ENCODE measurements around the gene PLA2G12A. TPM values are rescaled to one million over a fixed set of nuclear protein-coding genes. Genes with fewer than 3 reads are reported as not detected.

PLA2G12A gene
- total RNA-seq, 2 experiments from 2014 or later = 14.4 to 14.6 TPM

- H3K27ac Mint-ChIP-seq = no peak overlapping the region
- H3K36me3 Mint-ChIP-seq = peaks cover 21% of the 10 kb centered on the region
- CTCF ChIA-PET = interaction anchor here (1.3 kb wide), 1 partner anchor 11 kb away, joined by 4 read pairs; no protein-coding TSS in a partner anchor
- no peak overlapping the region for H3K4me3 Mint-ChIP-seq
- H3K27me3 Mint-ChIP-seq = no peaks in the 10 kb centered on the region
- H3K9me3 Mint-ChIP-seq (ENCODE audit: low read depth) = no peaks in the 10 kb centered on the region
- no peak for DNase-seq
- ATAC-seq = no peak
- no peaks in the 10 kb centered on the region for H3K4me1 Mint-ChIP-seq
Measured at GRCh38 chr4:109713500-109713899, 16.4 kb downstream of the PLA2G12A start.

GRCh38 chr4:109708990-109709389 is 20.9 kb downstream of the PLA2G12A start:
- peaks cover 7% of the 10 kb centered on the region for H3K36me3 Mint-ChIP-seq
- H3K4me3 Mint-ChIP-seq = no peak overlapping the region
- ATAC-seq (no peak), DNase-seq (no peak)
- H3K27ac Mint-ChIP-seq = no peak overlapping the region
- peaks cover 2% of the 10 kb centered on the region for H3K4me1 Mint-ChIP-seq
- CTCF ChIA-PET = no interaction called here
- no peaks in the 10 kb centered on the region for H3K27me3 Mint-ChIP-seq
- H3K9me3 Mint-ChIP-seq (ENCODE audit: low read depth) = no peaks in the 10 kb centered on the region

- no peak overlapping the region for H3K27ac Mint-ChIP-seq
- no peak overlapping the region for H3K4me3 Mint-ChIP-seq
- ATAC-seq = no peak
- H3K9me3 Mint-ChIP-seq (ENCODE audit: low read depth) = no peaks in the 10 kb centered on the region
- CTCF ChIA-PET = no interaction called here
- peaks cover 6% of the 10 kb centered on the region for H3K4me1 Mint-ChIP-seq
- DNase-seq = no peak
- H3K36me3 Mint-ChIP-seq = peaks cover 7% of the 10 kb centered on the region
- H3K27me3 Mint-ChIP-seq = no peaks in the 10 kb centered on the region
Measured at GRCh38 chr4:109708435-109708834, 21.4 kb downstream of the PLA2G12A start.

DNA sequence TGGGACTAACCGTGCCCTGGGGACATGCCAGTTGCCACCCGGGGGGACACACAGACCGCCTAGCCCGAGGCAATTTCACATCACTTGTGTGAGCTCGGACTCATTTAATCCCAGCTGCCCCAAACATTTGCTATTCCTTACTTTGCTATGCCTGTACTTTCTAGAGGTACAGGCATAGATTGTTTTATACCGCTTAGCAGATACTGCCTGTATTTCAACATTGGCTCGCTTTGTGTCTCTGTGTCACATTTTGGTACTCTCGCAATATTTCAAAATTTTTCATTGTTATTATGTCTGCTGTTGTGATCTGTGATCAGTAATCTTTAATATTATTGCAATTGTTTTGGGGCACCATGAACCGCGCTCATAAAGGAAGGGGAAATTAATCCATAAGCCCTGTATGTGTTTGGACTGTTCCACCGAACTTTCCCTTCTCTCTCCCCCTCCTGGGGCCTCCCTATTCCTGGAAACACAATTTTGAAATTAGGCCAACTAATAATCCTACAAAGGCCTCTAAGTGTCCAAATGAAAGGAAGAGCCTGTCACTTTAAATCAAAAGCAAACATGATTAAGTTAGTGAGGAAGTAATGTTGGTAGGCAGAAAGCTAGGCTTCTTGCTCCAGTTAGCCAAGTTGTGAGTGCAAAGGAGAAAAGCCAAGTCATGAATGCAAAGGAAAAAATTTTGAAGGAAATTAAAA is 26.1 kb downstream of the PLA2G12A start:
- DNase-seq = no peak
- Mint-ChIP-seq H3K4me3 (peak overlapping the region; percentile 91), H3K9me3 (ENCODE audit: low read depth) (no peaks in the 10 kb centered on the region), H3K27me3 (no peaks in the 10 kb centered on the region), H3K4me1 (peaks cover 27% of the 10 kb centered on the region), H3K27ac (peak overlapping the region; percentile 89), H3K36me3 (peaks cover 5% of the 10 kb centered on the region)
- CTCF ChIA-PET = interaction anchor here (0.8 to 4.6 kb wide), 10 partner anchors 13 to 273 kb away, joined by 3 to 24 read pairs (median 6); partner anchors contain the start of genes PLA2G12A, RRH and SEC24B
- ATAC-seq = no peak

GRCh38 chr4:109702950-109703663 is 26.8 kb downstream of the PLA2G12A start, which contains the start of gene CASP6:
TSS of gene CASP6 (minus strand) at chr4:109703445. CDS start at chr4:109703395, 50 bp downstream.
- Mint-ChIP-seq H3K27ac (peak within 1 kb of the TSS; percentile 89), H3K4me1 (peaks cover 33% of the 10 kb centered on the region), H3K9me3 (ENCODE audit: low read depth) (no peaks in the 10 kb centered on the region), H3K36me3 (peaks cover 6% of the 10 kb centered on the region), H3K4me3 (peak within 1 kb of the TSS; percentile 91), H3K27me3 (no peaks in the 10 kb centered on the region)
- ATAC-seq (peak; percentile 91), DNase-seq (peak; percentile 86)
- CTCF ChIA-PET = interaction anchor here (0.8 to 4.6 kb wide), 15 partner anchors 11 to 275 kb away, joined by 3 to 24 read pairs (median 5); partner anchors contain the start of genes PLA2G12A, RRH and SEC24B

GRCh38 chr4:109701566-109702410 is 28.1 kb downstream of the PLA2G12A start:
- Mint-ChIP-seq H3K4me1 (peaks cover 33% of the 10 kb centered on the region), H3K4me3 (peak overlapping the region; percentile 91), H3K9me3 (ENCODE audit: low read depth) (no peaks in the 10 kb centered on the region), H3K27ac (peak overlapping the region; percentile 89), H3K27me3 (no peaks in the 10 kb centered on the region), H3K36me3 (peaks cover 17% of the 10 kb centered on the region)
- no peak for ATAC-seq
- DNase-seq = no peak
- CTCF ChIA-PET = interaction anchor here (0.8 to 4.6 kb wide), 13 partner anchors 11 to 809 kb away, joined by 3 to 24 read pairs (median 4); partner anchors contain the start of genes PLA2G12A, RRH and SEC24B

DNA sequence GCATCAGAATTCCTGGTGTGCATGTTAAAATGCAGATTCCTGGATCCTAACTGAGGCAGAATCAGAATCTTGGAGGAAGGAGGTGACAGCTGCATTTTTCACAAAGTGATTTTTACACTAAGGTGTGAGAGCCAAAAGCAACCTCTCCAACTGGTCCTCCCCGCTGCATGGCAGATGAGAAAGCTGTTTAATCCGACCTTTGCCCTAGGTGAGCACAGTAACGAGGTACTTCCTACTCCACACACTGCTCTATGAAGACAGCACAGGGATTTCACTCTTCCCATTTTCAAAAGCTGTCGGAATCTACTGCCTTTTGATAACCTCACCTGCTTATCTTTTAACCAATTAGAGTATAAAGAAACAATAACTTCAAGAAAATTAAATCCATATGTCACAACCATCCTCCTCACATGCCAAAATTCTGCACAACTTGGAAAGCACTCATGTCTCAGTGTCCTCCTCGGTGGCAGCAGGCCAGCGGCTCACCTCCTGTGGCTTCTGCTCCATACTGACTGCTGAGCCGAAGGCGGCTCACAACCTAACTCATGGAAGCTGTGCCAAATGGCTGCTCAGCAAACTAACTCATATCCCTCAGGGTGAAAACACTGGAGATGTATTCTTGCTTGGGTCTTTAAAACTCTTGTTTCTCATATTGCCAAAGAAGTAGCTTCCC is 30.2 kb downstream of the PLA2G12A start:
- Mint-ChIP-seq H3K4me3 (no peak overlapping the region), H3K9me3 (ENCODE audit: low read depth) (no peaks in the 10 kb centered on the region), H3K36me3 (peaks cover 19% of the 10 kb centered on the region), H3K27me3 (no peaks in the 10 kb centered on the region), H3K4me1 (peaks cover 33% of the 10 kb centered on the region), H3K27ac (no peak overlapping the region)
- no peak for ATAC-seq
- CTCF ChIA-PET = interaction anchor here (1.0 to 4.6 kb wide), 5 partner anchors 9 to 267 kb away, joined by 3 to 18 read pairs (median 4); partner anchors contain the start of gene SEC24B
- DNase-seq = no peak

DNA sequence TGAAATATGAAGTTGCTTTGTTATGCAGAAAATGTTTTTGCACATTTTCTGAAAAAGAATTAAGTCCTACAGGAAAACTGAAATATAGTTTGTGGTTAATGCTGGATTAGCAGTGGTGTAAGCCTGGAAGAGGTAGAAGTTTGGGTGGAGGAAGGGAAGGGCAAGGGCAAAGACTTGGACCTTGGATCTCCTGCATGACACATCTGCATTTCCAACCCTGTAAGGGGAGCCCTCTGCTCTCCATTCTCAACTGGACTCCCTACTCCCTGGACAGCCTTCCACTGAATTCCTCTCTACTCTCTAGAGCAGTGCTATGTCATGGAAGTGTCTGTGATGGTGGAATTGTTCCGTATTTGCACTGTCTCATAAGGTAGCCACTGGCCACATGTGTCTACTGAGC is 31.2 kb downstream of the PLA2G12A start:
- Mint-ChIP-seq H3K9me3 (ENCODE audit: low read depth) (no peaks in the 10 kb centered on the region), H3K4me3 (no peak overlapping the region), H3K27ac (no peak overlapping the region), H3K36me3 (peaks cover 28% of the 10 kb centered on the region), H3K4me1 (peaks cover 27% of the 10 kb centered on the region), H3K27me3 (no peaks in the 10 kb centered on the region)
- no peak for ATAC-seq
- CTCF ChIA-PET = interaction anchor here (1.8 kb wide), 1 partner anchor 266 kb away, joined by 10 read pairs; the partner anchor contains the start of gene SEC24B
- no peak for DNase-seq

GRCh38 chr4:109691411-109691920 is 38.4 kb downstream of the PLA2G12A start:
- peak; percentile 13 for ATAC-seq
- no peak overlapping the region for H3K4me3 Mint-ChIP-seq

GRCh38 chr4:109690690-109691410 is 39.0 kb downstream of the PLA2G12A start:
- H3K4me3 Mint-ChIP-seq = no peak overlapping the region
- peaks cover 30% of the 10 kb centered on the region for H3K4me1 Mint-ChIP-seq
- no peaks in the 10 kb centered on the region for H3K9me3 Mint-ChIP-seq (ENCODE audit: low read depth)
- DNase-seq (no peak), ATAC-seq (peak; percentile 92)
- H3K36me3 Mint-ChIP-seq = peaks cover 60% of the 10 kb centered on the region
- no peaks in the 10 kb centered on the region for H3K27me3 Mint-ChIP-seq
- CTCF ChIA-PET = interaction anchor here (0.9 to 2.6 kb wide), 4 partner anchors 11 to 258 kb away, joined by 3 to 18 read pairs (median 4); partner anchors contain the start of genes CASP6 and GAR1
- peak overlapping the region; percentile 66 for H3K27ac Mint-ChIP-seq

More at GRCh38 chr4:109691411-109691920, 38.4 kb downstream of the PLA2G12A start:
- peaks cover 29% of the 10 kb centered on the region for H3K4me1 Mint-ChIP-seq
- H3K36me3 Mint-ChIP-seq = peaks cover 58% of the 10 kb centered on the region
- H3K27me3 Mint-ChIP-seq = no peaks in the 10 kb centered on the region
- no peaks in the 10 kb centered on the region for H3K9me3 Mint-ChIP-seq (ENCODE audit: low read depth)
- DNase-seq = no peak
- H3K27ac Mint-ChIP-seq = peak overlapping the region; percentile 66
- CTCF ChIA-PET = interaction anchor here (0.9 to 2.6 kb wide), 4 partner anchors 11 to 258 kb away, joined by 3 to 18 read pairs (median 4); partner anchors contain the start of genes CASP6 and GAR1

DNA sequence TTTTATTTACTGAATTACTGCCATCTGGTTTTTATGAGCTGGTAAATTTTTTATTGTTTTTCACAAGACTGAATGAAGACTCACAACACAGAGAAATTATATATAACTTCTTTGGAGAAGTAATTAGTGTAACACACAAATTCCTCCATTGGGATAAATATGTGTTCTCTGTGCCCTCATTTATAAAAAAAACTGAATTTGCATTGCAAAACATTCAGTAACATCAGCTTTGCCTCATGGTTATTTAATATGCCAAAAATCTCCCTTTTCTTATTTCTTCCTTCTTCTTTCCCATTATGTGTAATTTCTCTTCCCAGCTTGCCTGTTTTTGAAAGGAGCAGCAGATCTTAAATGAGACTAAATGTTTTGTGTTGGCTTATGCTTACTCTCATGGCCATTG is 45.1 kb downstream of the PLA2G12A start:
- Mint-ChIP-seq H3K27me3 (no peaks in the 10 kb centered on the region), H3K4me1 (peaks cover 37% of the 10 kb centered on the region), H3K27ac (no peak overlapping the region), H3K9me3 (ENCODE audit: low read depth) (no peaks in the 10 kb centered on the region), H3K36me3 (peaks cover 54% of the 10 kb centered on the region), H3K4me3 (no peak overlapping the region)
- CTCF ChIA-PET = interaction anchor here (1.9 kb wide), 1 partner anchor 19 kb away, joined by 5 read pairs; the partner anchor contains the start of gene CASP6
- no peak for ATAC-seq
- DNase-seq = no peak
